ENCODE results near the gene ZNF541. TPM values are rescaled to one million over a fixed set of nuclear protein-coding genes. Genes with fewer than 3 reads are reported as not detected.
"Not testable (repeated sequence)": the region's sequence is repeated elsewhere in the genome, so short reads cannot be mapped to it uniquely, and the experiment has no call there.

Gene ZNF541
- total RNA-seq, 1 experiment from 2014 or later: not detected

GRCh38 chr19:47601180-47601904, 28.4 kb upstream of the ZNF541 start:
- H3K27me3 Mint-ChIP-seq (ENCODE audit: insufficient read depth, unreplicated experiment): no peaks in the 10 kb centered on the region
- ChIA-PET CTCF (interaction anchor here (0.6 to 2.0 kb wide), 4 partner anchors 52 to 278 kb away, joined by 3 to 9 read pairs (median 4); partner anchors contain the start of gene NAPA), POLR2A (interaction anchor here (0.6 to 6.6 kb wide), 14 partner anchors 10 to 1128 kb away, joined by 3 to 118 read pairs (median 9); partner anchors contain the start of genes EHD2, KPTN and NAPA)
- peak overlapping the region; percentile 97 for H3K27ac Mint-ChIP-seq (ENCODE audit: low read depth, unreplicated experiment)
- H3K4me1 Mint-ChIP-seq (ENCODE audit: insufficient read depth, unreplicated experiment): peaks cover 25% of the 10 kb centered on the region
- H3K4me3 Mint-ChIP-seq (ENCODE audit: unreplicated experiment): peak overlapping the region; percentile 97
- H3K9me3 Mint-ChIP-seq (ENCODE audit: unreplicated experiment): no peaks in the 10 kb centered on the region
- no peak for DNase-seq (ENCODE audit: unreplicated experiment)
- no TSS peak for BruUV-seq (replicated peaks)
- TF ChIP-seq CTCF (IDR thresholded peaks at IDR 0.05; ENCODE audit: unreplicated experiment): no peak
- peaks cover 17% of the 10 kb centered on the region for H3K36me3 Mint-ChIP-seq (ENCODE audit: insufficient read depth, unreplicated experiment)
- intact Hi-C loops (cut with micrococcal nuclease): loop anchor here (2.0 kb wide), 1 partner anchor 63 kb away; no protein-coding TSS in a partner anchor

DNA sequence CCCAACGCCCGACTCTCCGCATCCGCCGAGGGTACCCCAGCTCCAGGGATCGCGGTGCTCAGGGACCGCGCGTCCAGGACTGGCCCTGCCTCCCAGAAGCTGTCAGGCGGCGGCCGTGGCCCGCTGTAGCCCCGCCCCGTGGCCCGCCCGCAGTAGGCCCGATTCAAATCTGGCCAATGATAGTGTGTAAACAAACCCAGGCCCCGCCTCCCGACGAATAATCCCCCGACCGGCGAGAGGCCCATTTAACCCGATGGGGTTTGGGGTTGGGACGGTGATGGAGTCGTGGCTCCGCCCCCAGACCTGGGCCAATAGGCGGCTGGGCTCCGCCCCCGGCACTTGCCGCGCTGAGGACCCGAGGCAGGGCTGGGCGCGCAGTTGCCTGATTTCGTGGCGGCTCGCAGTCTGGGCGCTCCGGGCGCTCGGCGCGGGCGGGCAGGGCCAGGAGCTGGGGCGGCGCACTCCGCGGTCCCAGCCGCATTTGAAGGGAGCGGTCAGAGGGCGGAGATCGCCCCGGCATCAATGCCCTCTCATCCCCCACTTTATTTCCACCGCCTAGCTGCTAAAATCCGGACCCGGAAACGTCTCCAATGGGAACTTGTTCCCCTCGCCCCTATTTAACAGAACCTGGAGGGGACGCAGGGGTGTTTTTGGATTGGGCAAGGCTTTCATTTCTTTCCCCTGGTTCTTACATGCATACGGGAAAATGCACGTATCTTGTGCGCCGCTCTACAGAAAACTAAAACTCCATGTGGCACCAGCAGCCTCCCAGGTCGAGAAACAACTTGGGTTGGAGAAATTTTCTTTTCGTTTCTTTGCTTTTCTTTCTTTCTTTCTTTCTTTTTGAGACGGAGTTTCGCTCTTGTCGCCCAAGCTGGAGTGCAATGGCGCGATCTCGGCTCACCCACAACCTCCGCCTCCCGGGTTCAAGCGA, 27.6 kb upstream of the ZNF541 start:
- Mint-ChIP-seq H3K9me3 (ENCODE audit: unreplicated experiment) (no peaks in the 10 kb centered on the region), H3K27me3 (ENCODE audit: insufficient read depth, unreplicated experiment) (no peaks in the 10 kb centered on the region), H3K27ac (ENCODE audit: low read depth, unreplicated experiment) (peak overlapping the region; percentile 97), H3K4me3 (ENCODE audit: unreplicated experiment) (peak overlapping the region; percentile 97), H3K36me3 (ENCODE audit: insufficient read depth, unreplicated experiment) (peaks cover 17% of the 10 kb centered on the region), H3K4me1 (ENCODE audit: insufficient read depth, unreplicated experiment) (peaks cover 30% of the 10 kb centered on the region)
- POLR2A ChIA-PET: interaction anchor here (0.6 to 6.6 kb wide), 24 partner anchors 7 to 1127 kb away, joined by 3 to 118 read pairs (median 5); partner anchors contain the start of genes BICRA, EHD2, KPTN and NAPA
- CTCF ChIA-PET: interaction anchor here (0.6 to 2.0 kb wide), 6 partner anchors 53 to 277 kb away, joined by 3 to 9 read pairs (median 4); partner anchors contain the start of gene NAPA
- BruUV-seq (replicated peaks): TSS peak; percentile 50
- intact Hi-C loops (cut with micrococcal nuclease): loop anchor here (1.0 to 2.0 kb wide), 2 partner anchors 64 to 85 kb away; partner anchors contain the start of gene NAPA
- DNase-seq (ENCODE audit: unreplicated experiment): peak; percentile 100
- no peak for TF ChIP-seq CTCF (IDR thresholded peaks at IDR 0.05; ENCODE audit: unreplicated experiment)

GRCh38 chr19:47599671-47600245, 26.8 kb upstream of the ZNF541 start:
- H3K36me3 Mint-ChIP-seq (ENCODE audit: insufficient read depth, unreplicated experiment): peaks cover 17% of the 10 kb centered on the region
- intact Hi-C loops (cut with micrococcal nuclease): loop anchor here (1.0 to 2.0 kb wide), 2 partner anchors 65 to 84 kb away; partner anchors contain the start of gene NAPA
- POLR2A ChIA-PET: interaction anchor here (0.6 to 6.6 kb wide), 26 partner anchors 8 to 486 kb away, joined by 3 to 118 read pairs (median 5); partner anchors contain the start of genes BICRA, EHD2, KPTN and NAPA
- peak overlapping the region; percentile 97 for H3K27ac Mint-ChIP-seq (ENCODE audit: low read depth, unreplicated experiment)
- H3K9me3 Mint-ChIP-seq (ENCODE audit: unreplicated experiment); H3K27me3 Mint-ChIP-seq (ENCODE audit: insufficient read depth, unreplicated experiment); DNase-seq (ENCODE audit: unreplicated experiment): not testable (repeated sequence)
- H3K4me1 Mint-ChIP-seq (ENCODE audit: insufficient read depth, unreplicated experiment): peaks cover 30% of the 10 kb centered on the region
- peak overlapping the region; percentile 97 for H3K4me3 Mint-ChIP-seq (ENCODE audit: unreplicated experiment)
- BruUV-seq (replicated peaks): TSS peak; percentile 58
- CTCF ChIA-PET: interaction anchor here (0.6 to 2.0 kb wide), 6 partner anchors 68 to 340 kb away, joined by 3 to 9 read pairs (median 4); partner anchors contain the start of gene NAPA

All from MCF 10A (cell line).